Measurements from ENCODE around the gene MOBP. TPM values are rescaled to one million over a fixed set of nuclear protein-coding genes. Genes with fewer than 3 reads are reported as not detected.

MOBP gene
- total and polyA plus RNA-seq, 2 experiments from 2014 or later: not detected

DNA sequence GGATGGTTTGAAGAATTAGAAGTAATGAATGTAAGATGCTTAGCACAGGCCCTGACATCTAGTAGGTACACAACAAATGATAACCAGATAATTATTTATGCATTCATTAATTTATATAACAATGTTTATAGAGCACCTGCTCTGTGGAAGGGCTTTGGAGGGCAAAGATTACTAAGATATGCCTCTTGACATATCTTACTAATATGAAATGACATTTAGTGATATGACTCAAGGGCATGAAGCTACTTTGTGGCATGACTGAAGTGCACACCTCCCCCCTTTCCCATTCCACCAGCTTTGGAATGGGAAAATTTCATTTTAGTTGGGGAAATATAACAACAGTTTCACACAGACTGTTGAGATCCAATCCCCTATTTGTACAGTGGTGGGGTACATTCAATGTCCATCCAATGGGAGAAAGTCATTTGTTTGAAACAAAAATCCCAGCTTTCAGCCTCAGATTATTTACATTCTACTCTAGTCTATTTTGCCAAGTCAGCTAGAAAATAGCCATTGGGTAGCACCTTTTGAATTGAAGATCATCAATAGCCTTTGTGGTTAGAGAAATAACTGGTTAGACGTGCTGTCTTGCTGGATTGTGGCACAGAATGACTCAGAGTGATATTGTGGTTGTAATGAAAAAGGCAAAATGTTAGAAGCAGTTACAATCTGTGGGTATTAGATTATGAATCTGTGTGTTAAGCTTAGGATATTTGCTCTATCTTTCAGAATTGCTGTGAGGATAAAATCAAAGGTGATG is 72.9 kb downstream of the MOBP start:
- H2AFZ ChIP-seq: no peak overlapping the region
- peaks cover 21% of the 10 kb centered on the region for H3K4me1 Mint-ChIP-seq

More for the DNA sequence above, 72.9 kb downstream of the MOBP start:
- Mint-ChIP-seq H3K9me3 (no peaks in the 10 kb centered on the region; the same call in 2 of the 3 replicates), H3K27ac (no peak overlapping the region), H3K27me3 (ENCODE audit: insufficient read depth, low read depth, poor library complexity) (no peaks in the 10 kb centered on the region), H3K36me3 (ENCODE audit: low read depth) (no peaks in the 10 kb centered on the region), H3K4me3 (no peak overlapping the region)
- H3K79me2 ChIP-seq (replicated peaks; ENCODE audit: insufficient read depth): no peaks in the 10 kb centered on the region
- no peaks in the 10 kb centered on the region for H3F3A ChIP-seq (replicated peaks; ENCODE audit: low read depth)
- H3K4me1 ChIP-seq (ENCODE audit: insufficient read depth): peaks cover 20% of the 10 kb centered on the region
- no peaks in the 10 kb centered on the region for H3K27me3 ChIP-seq (ENCODE audit: insufficient read depth)
- TF ChIP-seq STAT1 (IDR thresholded peaks at IDR 0.05; ENCODE audit: unreplicated experiment) (no peak), CREB1 (CRISPR knock-in tag; IDR thresholded peaks at IDR 0.05; ENCODE audit: low read depth) (no peak), EZH2 (IDR thresholded peaks at IDR 0.05; ENCODE audit: low read depth, unreplicated experiment) (no peak)
- TF ChIP-seq, protein P1, sequence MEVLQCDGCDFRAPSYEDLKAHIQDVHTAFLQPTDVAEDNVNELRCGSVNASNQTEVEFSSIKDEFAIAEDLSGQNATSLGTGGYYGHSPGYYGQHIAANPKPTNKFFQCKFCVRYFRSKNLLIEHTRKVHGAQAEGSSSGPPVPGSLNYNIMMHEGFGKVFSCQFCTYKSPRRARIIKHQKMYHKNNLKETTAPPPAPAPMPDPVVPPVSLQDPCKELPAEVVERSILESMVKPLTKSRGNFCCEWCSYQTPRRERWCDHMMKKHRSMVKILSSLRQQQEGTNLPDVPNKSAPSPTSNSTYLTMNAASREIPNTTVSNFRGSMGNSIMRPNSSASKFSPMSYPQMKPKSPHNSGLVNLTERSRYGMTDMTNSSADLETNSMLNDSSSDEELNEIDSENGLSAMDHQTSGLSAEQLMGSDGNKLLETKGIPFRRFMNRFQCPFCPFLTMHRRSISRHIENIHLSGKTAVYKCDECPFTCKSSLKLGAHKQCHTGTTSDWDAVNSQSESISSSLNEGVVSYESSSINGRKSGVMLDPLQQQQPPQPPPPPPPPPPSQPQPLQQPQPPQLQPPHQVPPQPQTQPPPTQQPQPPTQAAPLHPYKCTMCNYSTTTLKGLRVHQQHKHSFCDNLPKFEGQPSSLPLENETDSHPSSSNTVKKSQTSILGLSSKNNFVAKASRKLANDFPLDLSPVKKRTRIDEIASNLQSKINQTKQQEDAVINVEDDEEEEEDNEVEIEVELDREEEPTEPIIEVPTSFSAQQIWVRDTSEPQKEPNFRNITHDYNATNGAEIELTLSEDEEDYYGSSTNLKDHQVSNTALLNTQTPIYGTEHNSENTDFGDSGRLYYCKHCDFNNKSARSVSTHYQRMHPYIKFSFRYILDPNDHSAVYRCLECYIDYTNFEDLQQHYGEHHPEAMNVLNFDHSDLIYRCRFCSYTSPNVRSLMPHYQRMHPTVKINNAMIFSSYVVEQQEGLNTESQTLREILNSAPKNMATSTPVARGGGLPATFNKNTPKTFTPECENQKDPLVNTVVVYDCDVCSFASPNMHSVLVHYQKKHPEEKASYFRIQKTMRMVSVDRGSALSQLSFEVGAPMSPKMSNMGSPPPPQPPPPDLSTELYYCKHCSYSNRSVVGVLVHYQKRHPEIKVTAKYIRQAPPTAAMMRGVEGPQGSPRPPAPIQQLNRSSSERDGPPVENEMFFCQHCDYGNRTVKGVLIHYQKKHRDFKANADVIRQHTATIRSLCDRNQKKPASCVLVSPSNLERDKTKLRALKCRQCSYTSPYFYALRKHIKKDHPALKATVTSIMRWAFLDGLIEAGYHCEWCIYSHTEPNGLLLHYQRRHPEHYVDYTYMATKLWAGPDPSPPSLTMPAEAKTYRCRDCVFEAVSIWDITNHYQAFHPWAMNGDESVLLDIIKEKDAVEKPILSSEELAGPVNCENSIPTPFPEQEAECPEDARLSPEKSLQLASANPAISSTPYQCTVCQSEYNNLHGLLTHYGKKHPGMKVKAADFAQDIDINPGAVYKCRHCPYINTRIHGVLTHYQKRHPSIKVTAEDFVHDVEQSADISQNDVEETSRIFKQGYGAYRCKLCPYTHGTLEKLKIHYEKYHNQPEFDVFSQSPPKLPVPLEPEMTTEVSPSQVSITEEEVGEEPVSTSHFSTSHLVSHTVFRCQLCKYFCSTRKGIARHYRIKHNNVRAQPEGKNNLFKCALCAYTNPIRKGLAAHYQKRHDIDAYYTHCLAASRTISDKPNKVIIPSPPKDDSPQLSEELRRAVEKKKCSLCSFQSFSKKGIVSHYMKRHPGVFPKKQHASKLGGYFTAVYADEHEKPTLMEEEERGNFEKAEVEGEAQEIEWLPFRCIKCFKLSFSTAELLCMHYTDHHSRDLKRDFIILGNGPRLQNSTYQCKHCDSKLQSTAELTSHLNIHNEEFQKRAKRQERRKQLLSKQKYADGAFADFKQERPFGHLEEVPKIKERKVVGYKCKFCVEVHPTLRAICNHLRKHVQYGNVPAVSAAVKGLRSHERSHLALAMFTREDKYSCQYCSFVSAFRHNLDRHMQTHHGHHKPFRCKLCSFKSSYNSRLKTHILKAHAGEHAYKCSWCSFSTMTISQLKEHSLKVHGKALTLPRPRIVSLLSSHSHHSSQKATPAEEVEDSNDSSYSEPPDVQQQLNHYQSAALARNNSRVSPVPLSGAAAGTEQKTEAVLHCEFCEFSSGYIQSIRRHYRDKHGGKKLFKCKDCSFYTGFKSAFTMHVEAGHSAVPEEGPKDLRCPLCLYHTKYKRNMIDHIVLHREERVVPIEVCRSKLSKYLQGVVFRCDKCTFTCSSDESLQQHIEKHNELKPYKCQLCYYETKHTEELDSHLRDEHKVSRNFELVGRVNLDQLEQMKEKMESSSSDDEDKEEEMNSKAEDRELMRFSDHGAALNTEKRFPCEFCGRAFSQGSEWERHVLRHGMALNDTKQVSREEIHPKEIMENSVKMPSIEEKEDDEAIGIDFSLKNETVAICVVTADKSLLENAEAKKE (CRISPR knock-in tag; IDR thresholded peaks at IDR 0.05): no peak
- TF ChIP-seq, protein P2, sequence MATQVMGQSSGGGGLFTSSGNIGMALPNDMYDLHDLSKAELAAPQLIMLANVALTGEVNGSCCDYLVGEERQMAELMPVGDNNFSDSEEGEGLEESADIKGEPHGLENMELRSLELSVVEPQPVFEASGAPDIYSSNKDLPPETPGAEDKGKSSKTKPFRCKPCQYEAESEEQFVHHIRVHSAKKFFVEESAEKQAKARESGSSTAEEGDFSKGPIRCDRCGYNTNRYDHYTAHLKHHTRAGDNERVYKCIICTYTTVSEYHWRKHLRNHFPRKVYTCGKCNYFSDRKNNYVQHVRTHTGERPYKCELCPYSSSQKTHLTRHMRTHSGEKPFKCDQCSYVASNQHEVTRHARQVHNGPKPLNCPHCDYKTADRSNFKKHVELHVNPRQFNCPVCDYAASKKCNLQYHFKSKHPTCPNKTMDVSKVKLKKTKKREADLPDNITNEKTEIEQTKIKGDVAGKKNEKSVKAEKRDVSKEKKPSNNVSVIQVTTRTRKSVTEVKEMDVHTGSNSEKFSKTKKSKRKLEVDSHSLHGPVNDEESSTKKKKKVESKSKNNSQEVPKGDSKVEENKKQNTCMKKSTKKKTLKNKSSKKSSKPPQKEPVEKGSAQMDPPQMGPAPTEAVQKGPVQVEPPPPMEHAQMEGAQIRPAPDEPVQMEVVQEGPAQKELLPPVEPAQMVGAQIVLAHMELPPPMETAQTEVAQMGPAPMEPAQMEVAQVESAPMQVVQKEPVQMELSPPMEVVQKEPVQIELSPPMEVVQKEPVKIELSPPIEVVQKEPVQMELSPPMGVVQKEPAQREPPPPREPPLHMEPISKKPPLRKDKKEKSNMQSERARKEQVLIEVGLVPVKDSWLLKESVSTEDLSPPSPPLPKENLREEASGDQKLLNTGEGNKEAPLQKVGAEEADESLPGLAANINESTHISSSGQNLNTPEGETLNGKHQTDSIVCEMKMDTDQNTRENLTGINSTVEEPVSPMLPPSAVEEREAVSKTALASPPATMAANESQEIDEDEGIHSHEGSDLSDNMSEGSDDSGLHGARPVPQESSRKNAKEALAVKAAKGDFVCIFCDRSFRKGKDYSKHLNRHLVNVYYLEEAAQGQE (IDR thresholded peaks at IDR 0.05; ENCODE audit: unreplicated experiment): no peak
- H4K20me1 ChIP-seq (replicated peaks; ENCODE audit: insufficient read depth): no peaks in the 10 kb centered on the region
- no peaks in the 10 kb centered on the region for H3K9me2 ChIP-seq (ENCODE audit: insufficient read depth)
- ATAC-seq (no peak), DNase-seq (ENCODE audit: low spot score) (no peak)
- H3K27ac ChIP-seq (ENCODE audit: low read depth): no peak overlapping the region
- no peak overlapping the region for H3K4me3 ChIP-seq
- H3K36me3 ChIP-seq (ENCODE audit: insufficient read depth): no peaks in the 10 kb centered on the region
- no peak overlapping the region for H3K4me2 ChIP-seq
